ENCODE data around the gene TASOR. TPM values are rescaled to one million over a fixed set of nuclear protein-coding genes. Genes with fewer than 3 reads are reported as not detected.

TASOR gene
- total and polyA plus RNA-seq, 12 donors: 18.9 to 81.8 (median 46.3) TPM

DNA sequence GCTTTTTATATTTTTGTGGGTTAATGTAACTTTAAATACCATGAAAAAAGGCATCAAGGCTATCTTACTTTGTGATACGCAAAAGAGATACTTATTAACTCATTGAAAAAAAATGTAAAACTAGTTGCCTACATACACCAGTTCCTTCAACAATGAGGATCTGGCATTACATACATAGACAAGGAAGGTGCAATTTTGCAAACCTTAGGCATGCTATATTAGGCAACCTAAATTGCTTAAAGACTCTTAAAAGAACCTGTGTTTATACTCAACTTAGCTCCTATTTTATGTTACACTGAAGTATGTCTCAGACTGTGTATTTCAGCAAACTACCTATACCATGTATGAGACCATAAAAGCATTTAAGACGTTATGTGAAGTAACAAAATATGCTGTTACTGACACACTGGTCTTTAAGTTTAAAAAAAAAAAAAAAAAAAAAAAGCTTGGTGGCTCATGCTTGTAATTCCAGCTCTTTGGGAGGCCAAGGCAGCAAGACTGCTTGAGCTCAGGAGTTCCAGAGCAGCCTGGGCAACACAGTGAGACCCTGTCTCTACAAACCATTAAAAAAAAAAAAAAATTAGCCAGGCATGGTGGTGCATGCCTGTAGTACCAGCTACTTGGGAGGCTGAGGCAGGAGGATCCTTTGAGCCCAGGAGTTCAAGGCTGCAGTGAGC, 9.1 kb downstream of the TASOR start:
- intact Hi-C loops (cut with DNase I): no loop called here
- Histone ChIP-seq H3K36me3 (replicated peaks in 1 of 2) (peaks cover 0 to 30% of the 10 kb centered on the region in 2 donors), H3K4me1 (replicated peaks in 1 of 2) (peaks cover 0 to 7% of the 10 kb centered on the region in 2 donors), H3K27me3 (no peaks in the 10 kb centered on the region), H3K4me3 (no peak overlapping the region), H3K9me3 (replicated peaks in 1 of 3) (no peaks in the 10 kb centered on the region), H3K27ac (no peak overlapping the region)
- 74 to 84% (median 79%) methylated on average over 2 of the region's 2 CpGs for WGBS, 4 donors
- DNase-seq: no peak
- TF ChIP-seq POLR2A (IDR thresholded peaks at IDR 0.05): no peak
- TF ChIP-seq, protein P1, sequence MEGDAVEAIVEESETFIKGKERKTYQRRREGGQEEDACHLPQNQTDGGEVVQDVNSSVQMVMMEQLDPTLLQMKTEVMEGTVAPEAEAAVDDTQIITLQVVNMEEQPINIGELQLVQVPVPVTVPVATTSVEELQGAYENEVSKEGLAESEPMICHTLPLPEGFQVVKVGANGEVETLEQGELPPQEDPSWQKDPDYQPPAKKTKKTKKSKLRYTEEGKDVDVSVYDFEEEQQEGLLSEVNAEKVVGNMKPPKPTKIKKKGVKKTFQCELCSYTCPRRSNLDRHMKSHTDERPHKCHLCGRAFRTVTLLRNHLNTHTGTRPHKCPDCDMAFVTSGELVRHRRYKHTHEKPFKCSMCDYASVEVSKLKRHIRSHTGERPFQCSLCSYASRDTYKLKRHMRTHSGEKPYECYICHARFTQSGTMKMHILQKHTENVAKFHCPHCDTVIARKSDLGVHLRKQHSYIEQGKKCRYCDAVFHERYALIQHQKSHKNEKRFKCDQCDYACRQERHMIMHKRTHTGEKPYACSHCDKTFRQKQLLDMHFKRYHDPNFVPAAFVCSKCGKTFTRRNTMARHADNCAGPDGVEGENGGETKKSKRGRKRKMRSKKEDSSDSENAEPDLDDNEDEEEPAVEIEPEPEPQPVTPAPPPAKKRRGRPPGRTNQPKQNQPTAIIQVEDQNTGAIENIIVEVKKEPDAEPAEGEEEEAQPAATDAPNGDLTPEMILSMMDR (IDR thresholded peaks at IDR 0.05): no peak

DNA sequence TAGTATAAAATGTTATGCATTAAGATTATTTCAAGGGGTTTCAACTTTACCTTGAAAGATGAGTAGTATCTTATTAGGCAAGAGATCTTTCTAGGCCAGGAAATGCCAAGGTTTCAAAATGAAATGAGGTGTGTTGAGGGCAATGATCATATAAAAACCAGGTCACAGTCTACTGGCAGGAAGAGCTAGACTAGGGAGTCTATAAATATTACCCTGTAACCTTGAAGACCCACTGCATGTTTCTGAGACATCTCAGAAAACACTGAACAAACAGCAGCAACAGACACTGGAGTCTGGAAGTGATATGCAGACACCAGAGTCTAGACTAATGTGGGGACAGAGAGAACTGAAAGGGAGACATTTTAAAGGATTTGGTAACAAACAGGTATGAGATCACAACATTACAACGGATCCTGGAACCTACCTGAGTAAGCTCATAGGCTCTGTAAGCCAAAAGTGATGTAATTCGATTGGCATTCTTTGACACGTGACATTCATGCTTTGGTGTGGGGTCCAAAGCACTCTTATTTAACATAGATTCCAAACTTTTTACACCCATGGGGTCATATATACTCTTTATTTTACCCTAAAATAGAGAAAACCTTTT, 15.0 kb downstream of the TASOR start:
- 44 to 66% (median 58%) methylated on average over 3 of the region's 3 CpGs for WGBS, 4 donors
- no peak for DNase-seq
- intact Hi-C loops (cut with DNase I): no loop called here

DNA sequence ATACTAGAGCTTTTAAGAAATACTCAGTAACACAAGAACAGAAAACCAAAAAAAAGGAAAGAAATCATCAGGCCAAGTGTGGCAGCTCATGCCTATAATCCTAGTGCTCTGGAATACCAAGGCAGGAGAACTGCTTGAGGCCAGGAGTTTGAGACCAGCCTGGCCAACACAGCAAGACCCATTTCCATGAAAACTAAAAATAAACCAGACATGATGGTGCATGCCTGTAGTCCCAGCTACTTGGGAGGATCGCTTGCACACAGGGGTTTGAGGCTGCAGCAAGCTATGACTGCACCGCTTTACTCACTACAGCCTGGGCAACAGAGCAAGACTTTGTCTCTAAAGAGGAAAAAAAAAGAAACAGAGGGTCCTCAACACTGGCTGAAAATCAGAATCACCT, 18.2 kb downstream of the TASOR start:
- DNase-seq: no peak
- Histone ChIP-seq H3K36me3 (replicated peaks in 1 of 2) (peaks cover 0 to 93% of the 10 kb centered on the region in 2 donors), H3K4me1 (replicated peaks in 1 of 2) (peaks cover 0 to 10% of the 10 kb centered on the region in 2 donors), H3K4me3 (no peak overlapping the region), H3K9me3 (replicated peaks in 1 of 3) (no peaks in the 10 kb centered on the region), H3K27ac (no peak overlapping the region), H3K27me3 (no peaks in the 10 kb centered on the region)
- intact Hi-C loops (cut with DNase I): no loop called here
- 92 to 100% (median 99%) methylated on average over 2 of the region's 2 CpGs for WGBS, 4 donors
- TF ChIP-seq, protein P1 (IDR thresholded peaks at IDR 0.05): no peak
- TF ChIP-seq POLR2A (IDR thresholded peaks at IDR 0.05): no peak

More for the DNA sequence above, 15.0 kb downstream of the TASOR start:
- TF ChIP-seq, protein P1 (IDR thresholded peaks at IDR 0.05): no peak
- TF ChIP-seq POLR2A (IDR thresholded peaks at IDR 0.05): no peak
- no peaks in the 10 kb centered on the region for H3K9me3 ChIP-seq (replicated peaks in 1 of 3)
- H3K36me3 ChIP-seq (replicated peaks in 1 of 2): peaks cover 0 to 80% of the 10 kb centered on the region in 2 donors
- peak overlapping the region in 2 of 5 donors; percentile 6 to 42 for H3K27ac ChIP-seq
- H3K27me3 ChIP-seq: no peaks in the 10 kb centered on the region
- H3K4me1 ChIP-seq (replicated peaks in 1 of 2): peaks cover 0 to 10% of the 10 kb centered on the region in 2 donors
- no peak overlapping the region for H3K4me3 ChIP-seq

DNA sequence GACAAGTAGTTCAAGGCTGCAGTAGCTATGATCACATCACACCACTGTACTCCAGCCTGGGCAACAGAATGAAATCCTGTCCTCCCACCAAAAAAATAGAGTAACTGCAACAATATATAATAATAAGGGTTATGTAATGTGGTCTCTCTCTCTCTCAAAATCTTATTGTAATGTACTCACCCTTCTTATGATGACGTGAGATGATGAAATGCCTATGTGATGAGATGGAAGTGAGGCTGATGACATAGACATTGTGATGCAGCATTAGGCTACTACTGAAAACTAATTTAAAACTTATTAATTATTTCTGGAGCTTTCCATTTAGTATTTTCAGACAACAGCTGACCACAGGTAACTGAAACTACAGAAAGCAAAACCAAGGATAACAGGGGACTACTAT, 27.4 kb downstream of the TASOR start:
- DNase-seq: no peak
- Histone ChIP-seq H3K27me3 (no peaks in the 10 kb centered on the region), H3K4me3 (no peak overlapping the region), H3K36me3 (replicated peaks in 1 of 2) (peaks cover 0 to 52% of the 10 kb centered on the region in 2 donors), H3K4me1 (replicated peaks in 1 of 2) (no peaks in the 10 kb centered on the region), H3K27ac (no peak overlapping the region), H3K9me3 (replicated peaks in 1 of 3) (no peaks in the 10 kb centered on the region)
- intact Hi-C loops (cut with DNase I): no loop called here
- 81 to 96% (median 91%) methylated on average over 1 of the region's 1 CpG for WGBS, 4 donors
- TF ChIP-seq POLR2A (IDR thresholded peaks at IDR 0.05): no peak
- TF ChIP-seq, protein P1 (IDR thresholded peaks at IDR 0.05): no peak
